Activated B cell treated with CpG ODN at 0.5 μM for 24 hours (primary cell): ENCODE results near the gene SIT1. TPM values are rescaled to one million over a fixed set of nuclear protein-coding genes. Genes with fewer than 3 reads are reported as not detected.
A peak's percentile ranks its signal among the peaks of the same experiment; 100 is the strongest.

Experiments used
- ATAC-seq: fragments of 200-7000 bp; cut with Tn5 transposase; one replicate; pipeline ENCODE4 v1.10.0; 2021; ENCODE audit warnings: low read depth, mild to moderate bottlenecking, moderate library complexity
- CTCF ChIA-PET: fragments of 350-600 bp; sonication (Branson Sonifier 250); formaldehyde crosslinking; loops from one replicate; lab custom pipeline; 2021; ENCODE audit warnings: antibody characterized with exemption; lab: Charles Lee
- POLR2A ChIA-PET: fragments of 350-600 bp; sonication (Branson Sonifier 250); formaldehyde crosslinking; loops from one replicate; lab custom pipeline; 2021; ENCODE audit warnings: antibody characterized with exemption; lab: Charles Lee
- DNase-seq: peaks from one replicate; pipeline ENCODE4 v3.0.0; 2022
- H3K27ac Mint-ChIP-seq: one replicate; pipeline ENCODE4 v1.8.0; 2020; ENCODE audit warnings: mixed read lengths
- H3K27me3 Mint-ChIP-seq: one replicate; pipeline ENCODE4 v1.8.0; 2021; ENCODE audit warnings: mixed read lengths
- H3K36me3 Mint-ChIP-seq: one replicate; pipeline ENCODE4 v1.8.0; 2021; ENCODE audit warnings: low read depth, mixed read lengths
- H3K4me1 Mint-ChIP-seq: one replicate; pipeline ENCODE4 v1.8.0; 2021; ENCODE audit warnings: mixed read lengths
- H3K4me3 Mint-ChIP-seq: one replicate; pipeline ENCODE4 v1.8.0; 2020; ENCODE audit warnings: mild to moderate bottlenecking, mixed read lengths
- H3K9me3 Mint-ChIP-seq: one replicate; pipeline ENCODE4 v1.8.0; 2020; ENCODE audit warnings: mixed read lengths
- CTCF ChIP-seq: fragments of 200-600 bp; IDR thresholded peaks from one replicate; pipeline ENCODE4 v1.8.0; 2022; ENCODE audit warnings: antibody characterized with exemption, mild to moderate bottlenecking
- intact Hi-C: fragments of 100-400 bp; cut with micrococcal nuclease; formaldehyde crosslinking; loops from one replicate; pipeline ENCODE4 v1.15.1; 2024
- total RNA-seq: library from RNA; stranded (reverse); gene quantifications from 2 replicates; pipeline ENCODE4 v1.2.3, GENCODE V29; 2022

Gene SIT1
- total RNA-seq, 1 donor from 2014 or later: 27.5 TPM

- DNase-seq (no peak), ATAC-seq (no peak)
- Mint-ChIP-seq H3K27me3 (peaks cover 5% of the 10 kb centered on the region), H3K27ac (peak overlapping the region; percentile 24), H3K9me3 (no peaks in the 10 kb centered on the region), H3K4me3 (peak overlapping the region; percentile 12), H3K4me1 (peaks cover 75% of the 10 kb centered on the region), H3K36me3 (peaks cover 33% of the 10 kb centered on the region)
- TF ChIP-seq CTCF: no peak
- POLR2A ChIA-PET: interaction anchor here (1.4 to 1.8 kb wide), 5 partner anchors 15 to 72 kb away, joined by 3 to 6 read pairs (median 5); partner anchors contain the start of gene CREB3
- intact Hi-C loops: no loop called here
- CTCF ChIA-PET: interaction anchor here (0.6 to 12.0 kb wide), 5 partner anchors 34 to 57 kb away, joined by 3 to 127 read pairs (median 5); partner anchors contain the start of gene CD72
Observed at GRCh38 chr9:35660966-35661415, 10.3 kb upstream of the SIT1 start.

GRCh38 chr9:35659340-35659739 is 8.6 kb upstream of the SIT1 start:
- Mint-ChIP-seq H3K27me3 (peaks cover 5% of the 10 kb centered on the region), H3K27ac (peak overlapping the region; percentile 99), H3K9me3 (no peaks in the 10 kb centered on the region), H3K4me1 (peaks cover 78% of the 10 kb centered on the region), H3K4me3 (peak overlapping the region; percentile 88), H3K36me3 (peaks cover 33% of the 10 kb centered on the region)
- ChIA-PET POLR2A (interaction anchor here (1.0 to 18.0 kb wide), 8 partner anchors 13 to 97 kb away, joined by 3 to 549 read pairs (median 30); partner anchors contain the start of genes CD72, CREB3, TESK1 and TLN1), CTCF (interaction anchor here (0.6 to 12.0 kb wide), 15 partner anchors 11 to 129 kb away, joined by 3 to 127 read pairs (median 6); partner anchors contain the start of genes CD72 and TESK1)
- intact Hi-C loops: loop anchor here (1.0 to 2.0 kb wide), 3 partner anchors 21 to 671 kb away; partner anchors contain the start of gene DNAJB5
- DNase-seq (no peak), ATAC-seq (no peak)
- no peak for TF ChIP-seq CTCF

- Mint-ChIP-seq H3K4me3 (peak overlapping the region; percentile 88), H3K27me3 (peaks cover 5% of the 10 kb centered on the region), H3K36me3 (peaks cover 33% of the 10 kb centered on the region), H3K27ac (peak overlapping the region; percentile 99), H3K4me1 (peaks cover 83% of the 10 kb centered on the region), H3K9me3 (no peaks in the 10 kb centered on the region)
- ChIA-PET POLR2A (interaction anchor here (1.0 to 18.0 kb wide), 13 partner anchors 12 to 556 kb away, joined by 3 to 549 read pairs (median 12); partner anchors contain the start of genes CD72, CREB3, STOML2 and TESK1), CTCF (interaction anchor here (0.6 to 12.0 kb wide), 16 partner anchors 11 to 130 kb away, joined by 3 to 127 read pairs (median 5); partner anchors contain the start of genes CD72, GBA2, RGP1 and TESK1)
- no peak for DNase-seq
- TF ChIP-seq CTCF: no peak
- intact Hi-C loops: loop anchor here (1.0 to 2.0 kb wide), 8 partner anchors 22 to 670 kb away; partner anchors contain the start of genes CREB3, DNAJB5, HINT2 and TLN1
- ATAC-seq: no peak
Observed at GRCh38 chr9:35658968-35659220, 8.2 kb upstream of the SIT1 start.

GRCh38 chr9:35658137-35658967 is 7.6 kb upstream of the SIT1 start, which contains the start of gene CCDC107:
Gene CCDC107 (plus strand): TSS chr9:35658292. CDS start chr9:35658380, 88 bp downstream.
- ATAC-seq (peak; percentile 68), DNase-seq (peak; percentile 89)
- H3K27me3 Mint-ChIP-seq: peaks cover 5% of the 10 kb centered on the region
- ChIA-PET POLR2A (interaction anchor here (0.5 to 18.0 kb wide), 26 partner anchors 8 to 555 kb away, joined by 3 to 549 read pairs (median 4); partner anchors contain the start of genes CD72, CREB3, FAM221B and HINT2), CTCF (interaction anchor here (0.8 to 12.0 kb wide), 18 partner anchors 11 to 130 kb away, joined by 3 to 127 read pairs (median 6); partner anchors contain the start of genes CD72, CREB3, GBA2 and RGP1)
- intact Hi-C loops: loop anchor here (1.0 to 2.0 kb wide), 7 partner anchors 22 to 670 kb away; partner anchors contain the start of genes CREB3, DNAJB5, HINT2 and TLN1
- no peaks in the 10 kb centered on the region for H3K9me3 Mint-ChIP-seq
- TF ChIP-seq CTCF: peak; percentile 20
- H3K27ac Mint-ChIP-seq: peak within 1 kb of the TSS; percentile 99
- peaks cover 85% of the 10 kb centered on the region for H3K4me1 Mint-ChIP-seq
- H3K36me3 Mint-ChIP-seq: peaks cover 33% of the 10 kb centered on the region
- H3K4me3 Mint-ChIP-seq: peak within 1 kb of the TSS; percentile 88
